ENCODE measurements around the gene ACKR2. TPM values are rescaled to one million over a fixed set of nuclear protein-coding genes. Genes with fewer than 3 reads are reported as not detected.

The ACKR2 gene
- total and polyA plus RNA-seq, 2 experiments from 2014 or later, result 0.15 to 2.8 TPM

DNA sequence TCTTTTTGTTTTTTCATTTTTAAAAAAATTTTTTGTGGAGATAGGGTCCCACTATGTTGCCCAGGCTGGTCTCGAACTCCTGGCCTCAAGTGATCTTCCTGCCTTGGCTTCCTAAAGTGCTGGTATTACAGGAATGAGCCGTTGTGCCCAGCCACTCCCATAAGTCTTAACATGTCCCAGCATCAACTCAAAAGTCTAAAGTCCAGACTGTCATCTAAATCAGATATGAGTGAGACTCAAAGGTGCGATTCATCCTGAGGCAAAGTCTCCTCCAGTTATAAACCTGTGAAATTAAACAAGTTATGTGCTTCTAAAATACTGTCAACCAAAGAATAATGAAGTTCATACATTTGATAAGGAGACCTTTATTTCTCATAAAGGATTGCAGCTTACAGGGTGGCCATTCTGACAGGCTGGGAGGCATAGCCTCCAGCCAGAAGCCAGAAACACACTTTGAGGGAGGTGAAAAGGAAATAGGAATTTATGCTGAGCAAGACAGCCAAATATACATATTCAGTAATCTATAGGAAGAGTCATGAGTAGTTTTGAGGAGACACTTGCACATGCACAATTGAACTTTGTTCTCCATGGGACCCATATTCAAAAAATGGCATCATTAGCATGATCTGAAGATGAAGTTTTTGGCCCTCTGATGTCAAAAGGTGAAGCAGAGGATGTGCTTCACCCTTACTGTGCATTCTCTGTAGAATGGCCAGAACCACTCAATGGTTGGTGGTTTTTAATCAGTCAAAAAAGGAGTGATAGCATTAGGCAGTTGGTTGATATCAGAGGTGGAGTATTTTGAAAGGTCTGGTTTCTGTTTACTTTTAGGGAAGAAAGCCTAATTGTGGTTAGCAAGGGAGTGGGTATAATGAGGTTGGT is 85.7 kb downstream of the ACKR2 start:
- Histone ChIP-seq H3K36me3 (no peaks in the 10 kb centered on the region), H3K4me1 (ENCODE audit: low read depth) (no peaks in the 10 kb centered on the region), H3K9me3 (ENCODE audit: low read depth) (no peaks in the 10 kb centered on the region), H3K27me3 (no peaks in the 10 kb centered on the region), H3K27ac (no peak overlapping the region), H3K4me3 (no peak overlapping the region)
- no peak for DNase-seq (ENCODE audit: low read depth in 1 of 2, low spot score in 1 of 2)
- TF ChIP-seq, protein P1, sequence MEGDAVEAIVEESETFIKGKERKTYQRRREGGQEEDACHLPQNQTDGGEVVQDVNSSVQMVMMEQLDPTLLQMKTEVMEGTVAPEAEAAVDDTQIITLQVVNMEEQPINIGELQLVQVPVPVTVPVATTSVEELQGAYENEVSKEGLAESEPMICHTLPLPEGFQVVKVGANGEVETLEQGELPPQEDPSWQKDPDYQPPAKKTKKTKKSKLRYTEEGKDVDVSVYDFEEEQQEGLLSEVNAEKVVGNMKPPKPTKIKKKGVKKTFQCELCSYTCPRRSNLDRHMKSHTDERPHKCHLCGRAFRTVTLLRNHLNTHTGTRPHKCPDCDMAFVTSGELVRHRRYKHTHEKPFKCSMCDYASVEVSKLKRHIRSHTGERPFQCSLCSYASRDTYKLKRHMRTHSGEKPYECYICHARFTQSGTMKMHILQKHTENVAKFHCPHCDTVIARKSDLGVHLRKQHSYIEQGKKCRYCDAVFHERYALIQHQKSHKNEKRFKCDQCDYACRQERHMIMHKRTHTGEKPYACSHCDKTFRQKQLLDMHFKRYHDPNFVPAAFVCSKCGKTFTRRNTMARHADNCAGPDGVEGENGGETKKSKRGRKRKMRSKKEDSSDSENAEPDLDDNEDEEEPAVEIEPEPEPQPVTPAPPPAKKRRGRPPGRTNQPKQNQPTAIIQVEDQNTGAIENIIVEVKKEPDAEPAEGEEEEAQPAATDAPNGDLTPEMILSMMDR (IDR thresholded peaks at IDR 0.05; ENCODE audit: low read depth, low read length), result no peak

DNA sequence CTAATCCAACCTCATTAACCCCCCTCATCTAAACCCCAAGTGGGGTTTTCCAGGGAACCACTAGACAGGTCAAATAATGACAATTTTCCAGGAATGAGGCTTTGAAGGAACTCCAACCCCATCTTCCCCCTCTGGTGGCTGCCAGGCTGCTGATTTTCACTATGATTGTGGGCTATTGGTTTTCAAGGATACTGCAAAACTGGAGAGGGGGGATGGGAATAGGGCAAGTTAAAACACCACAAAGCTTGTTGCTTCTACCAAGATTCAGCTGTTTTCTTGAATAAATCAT is 86.3 kb downstream of the ACKR2 start:
- TF ChIP-seq, protein P1 (IDR thresholded peaks at IDR 0.05; ENCODE audit: low read depth, low read length), result no peak
- no peak for DNase-seq (ENCODE audit: low read depth in 1 of 2, low spot score in 1 of 2)
- no peak overlapping the region for H3K4me3 ChIP-seq

DNA sequence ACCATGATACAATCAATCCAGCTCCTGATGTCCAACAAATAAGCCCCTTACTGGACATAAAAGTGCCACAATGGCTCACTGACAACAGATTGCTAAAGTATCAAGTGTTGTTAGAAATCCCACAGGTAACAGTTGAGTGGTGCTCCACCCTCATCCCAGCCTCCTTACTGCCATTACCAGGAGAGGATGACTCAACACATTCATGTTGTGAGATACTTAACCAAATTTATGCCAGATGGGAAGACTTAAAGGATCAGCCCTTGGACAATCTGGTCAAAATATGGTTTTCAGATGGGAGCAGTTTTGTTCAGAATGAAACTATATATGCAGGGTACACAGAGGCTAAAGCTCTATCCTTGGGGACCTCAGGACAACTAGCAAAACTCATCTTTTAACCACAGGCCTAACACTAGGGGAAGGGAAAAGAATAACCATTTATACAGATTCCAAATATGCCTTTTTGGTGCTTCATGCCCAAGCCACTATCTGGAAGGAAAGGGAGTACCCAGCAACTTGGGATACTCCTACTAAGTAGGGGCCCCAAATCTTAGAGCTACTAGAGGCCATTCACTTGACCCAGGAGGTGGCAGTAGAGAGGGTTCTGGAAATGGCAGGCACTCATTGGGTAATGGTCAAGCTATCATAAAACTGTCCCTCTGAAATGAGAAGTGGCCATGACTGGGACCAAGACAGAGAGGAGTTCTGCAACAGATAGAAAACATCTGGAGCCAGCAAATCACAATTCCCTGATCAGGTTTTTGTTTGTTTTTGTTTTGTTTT is 89.8 kb downstream of the ACKR2 start:
- no peaks in the 10 kb centered on the region for H3K4me1 ChIP-seq (ENCODE audit: low read depth)

More for the DNA sequence above, 86.3 kb downstream of the ACKR2 start:
- H3K36me3 ChIP-seq, result no peaks in the 10 kb centered on the region
- H3K4me1 ChIP-seq (ENCODE audit: low read depth), result no peaks in the 10 kb centered on the region
- H3K9me3 ChIP-seq (ENCODE audit: low read depth), result no peaks in the 10 kb centered on the region
- no peaks in the 10 kb centered on the region for H3K27me3 ChIP-seq
- no peak overlapping the region for H3K27ac ChIP-seq

DNA sequence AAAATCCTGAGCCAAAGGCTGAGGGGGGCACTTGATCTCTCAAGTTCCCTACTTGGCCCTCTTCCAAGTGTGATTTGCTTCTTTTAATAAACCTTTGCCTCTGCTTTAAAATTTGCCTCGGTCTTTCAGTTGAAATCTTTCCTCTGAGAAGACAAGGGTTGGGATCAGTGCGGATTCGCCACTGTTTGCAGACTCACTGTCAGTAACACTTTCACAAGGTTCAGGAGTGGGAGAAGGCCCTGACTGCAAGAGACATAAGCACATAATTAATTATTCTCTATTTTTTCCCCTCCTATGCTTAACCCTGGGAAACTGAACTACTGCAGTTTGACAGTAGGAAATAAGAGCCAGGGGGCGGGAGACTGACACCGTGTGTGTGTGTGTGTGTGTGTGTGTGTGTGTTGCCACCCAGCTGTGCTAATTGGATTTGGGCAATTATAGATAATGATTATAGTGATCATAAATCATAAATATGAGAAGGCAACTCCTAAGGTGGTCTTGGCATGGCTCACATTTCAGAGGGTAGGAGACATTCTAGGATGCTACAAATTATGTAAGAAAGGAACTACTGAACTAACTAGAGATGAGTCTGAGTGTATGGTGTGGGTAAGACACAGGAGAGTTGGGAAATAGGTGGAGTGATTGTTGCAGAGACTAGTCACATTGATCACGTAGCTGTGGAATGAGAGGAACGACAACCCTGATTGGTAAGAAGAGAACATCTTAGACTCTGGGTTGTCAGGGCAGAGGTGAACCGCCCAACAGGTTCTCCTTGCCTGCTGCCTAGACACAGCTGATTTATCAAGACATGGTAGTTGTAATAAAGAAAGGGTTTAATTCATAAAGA is 91.2 kb downstream of the ACKR2 start:
- peak in 1 of 2 donors; percentile 5 for DNase-seq (ENCODE audit: low read depth in 1 of 2, low spot score in 1 of 2)
- TF ChIP-seq, protein P1 (IDR thresholded peaks at IDR 0.05; ENCODE audit: low read depth, low read length), result no peak
- H3K27me3 ChIP-seq, result no peaks in the 10 kb centered on the region

More for the DNA sequence above, 89.8 kb downstream of the ACKR2 start:
- TF ChIP-seq, protein P1 (IDR thresholded peaks at IDR 0.05; ENCODE audit: low read depth, low read length), result no peak
- Histone ChIP-seq H3K27me3 (no peaks in the 10 kb centered on the region), H3K36me3 (no peaks in the 10 kb centered on the region), H3K4me3 (no peak overlapping the region), H3K27ac (no peak overlapping the region), H3K9me3 (ENCODE audit: low read depth) (no peaks in the 10 kb centered on the region)
- DNase-seq (ENCODE audit: low read depth in 1 of 2, low spot score in 1 of 2), result no peak

DNA sequence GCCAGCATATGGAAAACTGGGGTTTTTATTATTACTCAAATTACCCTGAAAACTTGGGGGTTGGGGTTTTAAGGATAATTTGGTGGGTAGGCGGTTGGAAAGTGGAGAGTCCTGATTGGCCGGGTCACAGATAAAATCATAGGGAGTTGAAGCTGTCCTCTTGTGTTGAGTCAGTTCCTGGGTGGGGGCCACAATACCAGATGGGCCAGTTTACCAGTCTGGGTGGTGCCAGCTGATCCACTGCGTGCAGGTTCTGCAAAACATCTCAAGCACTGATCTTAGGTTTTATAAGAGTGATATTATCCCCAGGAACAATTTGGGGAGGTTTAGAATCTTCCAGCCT is 91.8 kb downstream of the ACKR2 start:
- no peaks in the 10 kb centered on the region for H3K36me3 ChIP-seq
- H3K27me3 ChIP-seq, result no peaks in the 10 kb centered on the region
- TF ChIP-seq, protein P1 (IDR thresholded peaks at IDR 0.05; ENCODE audit: low read depth, low read length), result no peak
- DNase-seq (ENCODE audit: low read depth in 1 of 2, low spot score in 1 of 2), result no peak
- no peaks in the 10 kb centered on the region for H3K4me1 ChIP-seq (ENCODE audit: low read depth)
- H3K27ac ChIP-seq, result no peak overlapping the region
- no peaks in the 10 kb centered on the region for H3K9me3 ChIP-seq (ENCODE audit: low read depth)
- H3K4me3 ChIP-seq, result no peak overlapping the region

More for the DNA sequence above, 91.2 kb downstream of the ACKR2 start:
- H3K27ac ChIP-seq, result no peak overlapping the region
- no peaks in the 10 kb centered on the region for H3K4me1 ChIP-seq (ENCODE audit: low read depth)
- no peaks in the 10 kb centered on the region for H3K9me3 ChIP-seq (ENCODE audit: low read depth)
- H3K4me3 ChIP-seq, result no peak overlapping the region
- no peaks in the 10 kb centered on the region for H3K36me3 ChIP-seq

All from cardiac muscle cell (in vitro differentiated cells and primary cell).